Heart right ventricle (tissue), 16 donors: ENCODE results near the gene HPCAL1. TPM values are rescaled to one million over a fixed set of nuclear protein-coding genes. Genes with fewer than 3 reads are reported as not detected.
A peak's percentile ranks its signal among the peaks of the same experiment; 100 is the strongest.

Experiments
- ATAC-seq, 8 donors: fragments of 200-7000 bp; cut with Tn5 transposase; one replicate each; pipeline ENCODE4 v1.9.1; 2020; ENCODE audit warnings: mild to moderate bottlenecking in 8 of 8, moderate library complexity in 8 of 8, moderate number of reproducible peaks in 1 of 8
- DNase-seq, 2 donors: peaks; one replicate each; pipeline ENCODE4 v3.0.0-alpha.2; 2020
- H3K27ac ChIP-seq, 10 donors: fragments of 200-600 bp; sonication (generic) in 2 of 10; one replicate each; pipeline versions ENCODE4 v1.5.0 to v1.8.0; 2020 to 2022; ENCODE audit warnings: mild to moderate bottlenecking in 3 of 10
- H3K27me3 ChIP-seq, 7 donors: fragments of 200-600 bp; one replicate each; pipeline ENCODE4 v1.8.0; 2021 to 2022; ENCODE audit warnings: mild to moderate bottlenecking in 2 of 7
- H3K36me3 ChIP-seq, 9 donors: fragments of 200-600 bp; sonication (generic) in 1 of 9; one replicate each; pipeline versions ENCODE4 v1.5.0 to v1.8.0; 2020 to 2022; ENCODE audit warnings: mild to moderate bottlenecking in 2 of 9
- H3K4me1 ChIP-seq, 9 donors: fragments of 200-600 bp; sonication (generic) in 1 of 9; one replicate each; pipeline versions ENCODE4 v1.5.0 to v1.8.0; 2020 to 2022; ENCODE audit warnings: mild to moderate bottlenecking in 4 of 9
- H3K4me3 ChIP-seq, 10 donors: fragments of 200-600 bp; sonication (generic) in 2 of 10; one replicate each; pipeline versions ENCODE4 v1.5.0 to v1.8.0; 2020 to 2022; ENCODE audit warnings: mild to moderate bottlenecking in 7 of 10, moderate library complexity in 2 of 10
- H3K9me3 ChIP-seq, 11 donors: fragments of 200-600 bp in 10 of 11; sonication (generic) in 2 of 11; one replicate each; pipeline versions ENCODE4 v1.5.0 to v1.8.0; 2013 to 2022; ENCODE audit warnings: mild to moderate bottlenecking in 2 of 11, control low read depth in 1 of 11, moderate library complexity in 1 of 11
- WGBS, 2 donors: extraction: QIAGEN DNeasy Blood & Tissue Kit; methylation state at CpG; one replicate each; pipeline ENCODE4 v1.1.7; 2013; ENCODE audit warnings: inconsistent platforms in 1 of 2; 5-methylcytosine and 5-hydroxymethylcytosine counted together
- intact Hi-C, 10 donors: fragments of 100-400 bp; cut with DNase I; formaldehyde crosslinking; loops; one replicate each; pipeline versions ENCODE4 v1.11.1 to v1.14.2; 2022
- polyA plus RNA-seq, 2 donors: library from polyadenylated mRNA; stranded (reverse); fragments of 200-250 nt; gene quantifications; one replicate each; pipeline ENCODE4 v1.2.3, GENCODE V29; 2013
- total RNA-seq, 10 donors: library from RNA; stranded (reverse); fragmentation: NEBNext Ultra II Directional in 3 of 10; extraction: Animal tissue kit (Norgen Biotek cat#: 25700) in 3 of 10; gene quantifications; one replicate each; pipeline versions ENCODE4 v1.2.1 to v1.2.4, GENCODE V29; 2021 to 2023
- TF ChIP-seq, protein P1 (sequence below), 9 donors: fragments of 200-600 bp; sonication (generic) in 2 of 9; IDR thresholded peaks; one replicate each; pipeline versions ENCODE4 v1.5.0 to v1.8.0; 2021 to 2022; ENCODE audit warnings: antibody characterized with exemption in 9 of 9, mild to moderate bottlenecking in 5 of 9, moderate library complexity in 1 of 9
- donor health status: Arrhythmogenic right ventricular cardiomyopathy.
- donor health status: ischemic (EF 13 %, LVEDD 7.1; RV severe dilation, severe dysfunction).
- donor health status: healthy with polysubstance abuse.
- donor health status: DM: no; HTN: yes; CAD: no.
- donor health status: DM: no; HTN: no; CAD: no.
- donor health status: ischemic (EF 25% LVEDD 6.9; RV normal size, moderate dysfunction).
- donor health status: ischemic (EF 25% LVEDD 5.7; RV mildly dilated, moderate dysfunction).
- donor health status: healthy.
- donor health status: DM: yes; HTN: yes; CAD: no.
- donor health status: Ischemic cardiomyopathy.
- donor health status: ischemic (EF 35%, LVEDD 5.7; RV mildly dilated, moderate dysfunction).
- donor health status: nonischemic (EF 11% LVEDD 7.7; RV severe dilation, severe dysfunction).
- donor health status: DM: yes; HTN: yes; CAD: no.
- donor health status: PGD.
- donor health status: ischemic (EF 29% LVEDD 5.4; RV normal size, mild dysfunction).
- donor health status: nonischemic (EF 23%, LVEDD 6.1; RV moderate dilation, normal function).

Gene HPCAL1
- total and polyA plus RNA-seq, 12 donors = 15.8 to 49.2 (median 27.5) TPM

DNA sequence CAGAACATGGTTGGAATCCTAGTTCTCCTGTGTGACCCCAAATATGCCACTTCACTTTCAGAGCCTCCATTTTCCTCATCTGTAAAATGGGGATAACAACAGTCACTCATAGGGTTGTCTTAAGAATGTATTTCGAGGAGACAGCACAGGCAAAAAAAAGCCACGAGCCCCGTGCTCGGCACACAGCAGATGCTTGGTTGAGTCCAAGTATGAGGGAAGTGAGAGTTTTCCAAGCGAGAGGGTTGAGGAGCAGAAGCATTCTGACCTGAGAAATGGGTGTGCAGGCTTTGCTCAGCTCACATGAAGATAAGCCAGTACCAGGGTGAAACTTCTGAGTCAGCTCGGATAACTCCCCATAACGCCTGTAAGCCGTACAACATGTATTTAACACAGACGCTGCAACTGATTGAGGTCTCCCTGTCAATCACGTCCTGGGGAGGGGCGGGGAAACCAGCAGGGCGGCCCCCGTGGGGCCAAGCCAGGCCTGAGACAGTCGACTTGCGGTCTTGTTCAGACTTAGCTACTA, 168.4 kb downstream of the HPCAL1 start:
- ATAC-seq = no peak
- TF ChIP-seq, protein P1, sequence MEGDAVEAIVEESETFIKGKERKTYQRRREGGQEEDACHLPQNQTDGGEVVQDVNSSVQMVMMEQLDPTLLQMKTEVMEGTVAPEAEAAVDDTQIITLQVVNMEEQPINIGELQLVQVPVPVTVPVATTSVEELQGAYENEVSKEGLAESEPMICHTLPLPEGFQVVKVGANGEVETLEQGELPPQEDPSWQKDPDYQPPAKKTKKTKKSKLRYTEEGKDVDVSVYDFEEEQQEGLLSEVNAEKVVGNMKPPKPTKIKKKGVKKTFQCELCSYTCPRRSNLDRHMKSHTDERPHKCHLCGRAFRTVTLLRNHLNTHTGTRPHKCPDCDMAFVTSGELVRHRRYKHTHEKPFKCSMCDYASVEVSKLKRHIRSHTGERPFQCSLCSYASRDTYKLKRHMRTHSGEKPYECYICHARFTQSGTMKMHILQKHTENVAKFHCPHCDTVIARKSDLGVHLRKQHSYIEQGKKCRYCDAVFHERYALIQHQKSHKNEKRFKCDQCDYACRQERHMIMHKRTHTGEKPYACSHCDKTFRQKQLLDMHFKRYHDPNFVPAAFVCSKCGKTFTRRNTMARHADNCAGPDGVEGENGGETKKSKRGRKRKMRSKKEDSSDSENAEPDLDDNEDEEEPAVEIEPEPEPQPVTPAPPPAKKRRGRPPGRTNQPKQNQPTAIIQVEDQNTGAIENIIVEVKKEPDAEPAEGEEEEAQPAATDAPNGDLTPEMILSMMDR (IDR thresholded peaks at IDR 0.05) = no peak
- no peak for DNase-seq
- no peak overlapping the region for H3K4me3 ChIP-seq
- H3K36me3 ChIP-seq = no peaks in the 10 kb centered on the region
- no peaks in the 10 kb centered on the region for H3K9me3 ChIP-seq
- intact Hi-C loops = no loop called here
- H3K27me3 ChIP-seq = no peaks in the 10 kb centered on the region
- no peaks in the 10 kb centered on the region for H3K4me1 ChIP-seq
- H3K27ac ChIP-seq = no peak overlapping the region
- WGBS, 2 donors = 68 to 79% methylated on average over 15 of the region's 15 CpGs

DNA sequence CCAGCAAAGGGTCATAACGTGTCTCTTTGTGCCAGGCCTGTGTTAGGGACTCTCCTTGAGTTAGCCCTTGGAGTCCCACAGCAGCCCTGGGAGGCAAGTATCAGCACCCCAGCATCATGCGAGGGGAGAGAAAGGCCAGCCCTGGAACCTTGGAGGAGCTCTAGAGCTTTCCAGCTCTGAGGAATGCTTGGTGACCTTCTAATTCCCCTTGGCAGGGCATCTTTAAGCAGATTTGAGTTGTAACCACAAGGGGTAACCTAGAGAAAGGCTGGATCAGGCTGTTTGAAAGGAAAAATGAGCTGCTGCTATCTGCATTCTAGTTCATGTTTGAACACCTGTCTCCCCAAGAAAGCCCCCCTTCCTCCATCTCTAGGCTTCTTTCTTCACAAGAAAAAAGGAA, 169.3 kb downstream of the HPCAL1 start:
- no peak overlapping the region for H3K4me3 ChIP-seq
- H3K27me3 ChIP-seq = no peaks in the 10 kb centered on the region
- TF ChIP-seq, protein P1 (IDR thresholded peaks at IDR 0.05) = no peak
- DNase-seq (no peak), ATAC-seq (no peak)
- no peaks in the 10 kb centered on the region for H3K4me1 ChIP-seq
- intact Hi-C loops = no loop called here
- no peak overlapping the region for H3K27ac ChIP-seq
- 87 to 94% methylated on average over 2 of the region's 2 CpGs for WGBS, 2 donors
- H3K36me3 ChIP-seq = no peaks in the 10 kb centered on the region
- no peaks in the 10 kb centered on the region for H3K9me3 ChIP-seq

DNA sequence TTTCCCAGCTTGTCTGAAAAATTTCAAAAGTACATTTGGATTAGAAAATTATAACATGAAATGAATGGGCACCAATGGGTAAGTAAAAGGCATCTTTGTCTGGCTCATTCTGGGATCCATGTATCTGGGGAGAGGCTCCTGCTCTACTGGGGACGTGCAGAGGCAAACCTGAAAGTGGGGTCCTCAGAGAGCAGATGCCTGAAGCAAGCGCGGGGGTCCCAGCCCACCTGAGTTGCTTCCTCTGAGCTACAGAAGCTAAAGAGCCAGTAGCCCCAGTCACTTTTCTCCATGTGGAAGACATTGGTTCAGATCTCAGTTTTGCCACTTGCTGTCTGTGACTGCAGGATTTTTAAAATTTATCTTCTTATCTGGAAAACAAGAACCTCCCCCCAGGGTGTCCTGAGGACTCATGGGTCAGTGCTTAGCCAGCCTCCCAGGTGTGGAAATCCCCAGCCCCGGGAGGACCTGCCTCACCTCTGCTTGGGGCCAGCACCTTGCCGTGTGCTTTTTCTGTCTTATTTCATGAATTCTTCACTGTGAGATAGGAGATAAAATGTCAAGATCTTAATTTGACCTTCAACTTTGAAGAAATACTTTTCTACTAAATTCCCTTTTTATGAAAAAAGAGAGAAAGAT, 170.5 kb downstream of the HPCAL1 start:
- no peaks in the 10 kb centered on the region for H3K36me3 ChIP-seq
- TF ChIP-seq, protein P1 (IDR thresholded peaks at IDR 0.05) = no peak
- DNase-seq (no peak), ATAC-seq (no peak)
- H3K4me1 ChIP-seq = no peaks in the 10 kb centered on the region
- intact Hi-C loops = no loop called here
- H3K4me3 ChIP-seq = no peak overlapping the region
- 80 to 81% methylated on average over 5 of the region's 5 CpGs for WGBS, 2 donors
- H3K27me3 ChIP-seq = no peaks in the 10 kb centered on the region
- no peak overlapping the region for H3K27ac ChIP-seq
- H3K9me3 ChIP-seq = no peaks in the 10 kb centered on the region

DNA sequence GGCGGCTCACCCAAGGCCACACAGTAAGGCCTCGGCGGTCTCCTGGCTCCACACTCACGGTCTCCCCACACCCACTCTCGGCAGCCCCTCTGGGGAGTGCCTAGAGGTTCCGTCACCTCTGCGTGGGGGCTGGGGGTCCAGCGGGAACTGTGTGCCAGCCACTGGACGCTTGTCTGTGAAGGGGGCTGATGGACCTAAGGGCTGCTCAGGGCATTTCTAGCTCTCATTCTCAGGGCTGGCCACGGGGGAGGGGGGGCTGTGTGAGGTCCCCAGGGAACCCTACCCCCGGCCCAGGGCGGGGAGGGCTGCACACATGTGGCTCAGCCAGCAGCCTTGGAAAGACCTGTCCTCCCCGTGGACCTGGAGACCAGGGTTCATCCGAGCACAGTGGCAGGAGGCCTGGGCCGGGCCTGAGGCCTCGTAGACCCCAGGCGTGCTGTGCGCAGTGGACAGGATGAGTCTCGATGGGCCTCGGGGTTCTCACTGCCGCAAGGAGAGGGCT, 172.6 kb downstream of the HPCAL1 start:
- no peaks in the 10 kb centered on the region for H3K27me3 ChIP-seq
- intact Hi-C loops = no loop called here
- no peak overlapping the region for H3K27ac ChIP-seq
- TF ChIP-seq, protein P1 (IDR thresholded peaks at IDR 0.05) = no peak
- DNase-seq (no peak), ATAC-seq (peak in 1 of 8 donors; percentile 19)
- no peaks in the 10 kb centered on the region for H3K4me1 ChIP-seq
- no peaks in the 10 kb centered on the region for H3K9me3 ChIP-seq
- H3K4me3 ChIP-seq = no peak overlapping the region
- no peaks in the 10 kb centered on the region for H3K36me3 ChIP-seq
- WGBS, 2 donors = 90 to 93% methylated on average over 21 of the region's 21 CpGs
